ENCODE data around the gene IL5. TPM values are rescaled to one million over a fixed set of nuclear protein-coding genes. Genes with fewer than 3 reads are reported as not detected.

The IL5 gene
- total and polyA plus RNA-seq, 2 of the 4 experiments (the other 2 are of a cell fraction): not detected

GRCh38 chr5:132530946-132531345, 12.4 kb downstream of the IL5 start:
- BruUV-seq (replicated peaks): no TSS peak
- H3K79me1 ChIP-seq (ENCODE audit: low read depth in 1 of 2, low read length in 2 of 2): no peaks in the 10 kb centered on the region
- intact Hi-C loops (cut with micrococcal nuclease): no loop called here

More at GRCh38 chr5:132530946-132531345, 12.4 kb downstream of the IL5 start:
- no peak overlapping the region for H3K9ac ChIP-seq (ENCODE audit: low read depth, low read length)
- peaks cover 33% of the 10 kb centered on the region for H3K27me3 ChIP-seq (ENCODE audit: control insufficient read depth, insufficient read depth, low read length)
- H2AK5ac ChIP-seq (ENCODE audit: low read depth, low read length): no peak overlapping the region
- no peak overlapping the region for H3K4ac ChIP-seq (ENCODE audit: low read depth, low read length)
- no peak overlapping the region for H2BK20ac ChIP-seq (ENCODE audit: low read depth, low read length)
- ChIA-PET POLR2A (ENCODE audit: unreplicated experiment) (no interaction called here), CTCF (interaction anchor here (0.6 kb wide), 1 partner anchor 25 kb away, joined by 3 read pairs; no protein-coding TSS in a partner anchor)
- no peak overlapping the region for H3K23ac ChIP-seq (ENCODE audit: low read depth, low read length)
- no peak for DNase-seq
- dilution Hi-C loops (cut with HindIII; ENCODE audit: low sequenced_read_pairs, unreplicated experiment): no loop called here
- H3K14ac ChIP-seq (replicated peaks; ENCODE audit: low read depth, low read length): no peak overlapping the region
- H2BK120ac ChIP-seq (ENCODE audit: low read depth, low read length): no peak overlapping the region
- no peak overlapping the region for H2BK5ac ChIP-seq (ENCODE audit: low read depth, low read length, poor library complexity, severe bottlenecking)
- H4K91ac ChIP-seq (ENCODE audit: insufficient read depth, low read depth, low read length): no peak overlapping the region
- H3K18ac ChIP-seq (ENCODE audit: low read depth, low read length): no peak overlapping the region
- H3K36me3 ChIP-seq (ENCODE audit: control insufficient read depth, insufficient read depth, low read length): no peaks in the 10 kb centered on the region
- no peak overlapping the region for H3K4me3 ChIP-seq (ENCODE audit: insufficient read depth, low read depth, low read length)
- WGBS, 2 experiments (ENCODE audit: extremely low coverage in 2 of 2, insufficient read length in 1 of 2): no CpG with 5 or more reads among the region's 4 CpGs
- no peak overlapping the region for H2AFZ ChIP-seq (replicated peaks; ENCODE audit: low read length, poor library complexity)
- no peak overlapping the region for H4K5ac ChIP-seq (ENCODE audit: low read depth, low read length)
- H3K9me1 ChIP-seq (ENCODE audit: insufficient read depth, low read length): peaks cover 3% of the 10 kb centered on the region; the same call in 1 of the 2 replicates
- H3K27ac ChIP-seq (ENCODE audit: insufficient read depth, low read length): no peak overlapping the region
- TF ChIP-seq POLR2A (IDR thresholded peaks at IDR 0.05; ENCODE audit: low read depth, low read length) (no peak), USF2 (IDR thresholded peaks at IDR 0.05; ENCODE audit: low read depth, low read length) (no peak), NFE2L2 (IDR thresholded peaks at IDR 0.05; ENCODE audit: low read depth, low read length) (no peak), CHD1 (IDR thresholded peaks at IDR 0.05; ENCODE audit: low read depth, low read length) (no peak), ELK1 (IDR thresholded peaks at IDR 0.05; ENCODE audit: borderline replicate concordance, low read depth, low read length) (no peak), SMC3 (IDR thresholded peaks at IDR 0.05; ENCODE audit: low read depth, low read length) (no peak), MAZ (IDR thresholded peaks at IDR 0.05; ENCODE audit: borderline replicate concordance, low read depth, low read length) (no peak), BHLHE40 (IDR thresholded peaks at IDR 0.05; ENCODE audit: low read depth, low read length) (no peak), RAD21 (IDR thresholded peaks at IDR 0.05; ENCODE audit: low read length) (no peak), MAFK (IDR thresholded peaks at IDR 0.05; ENCODE audit: low read depth, low read length) (no peak), CTCF (conservative IDR thresholded peaks at IDR 0.05; ENCODE audit: low read depth, low read length) (no peak), RFX5 (IDR thresholded peaks at IDR 0.05; ENCODE audit: low read depth, low read length) (no peak), CEBPB (IDR thresholded peaks at IDR 0.05; ENCODE audit: low read depth, low read length) (no peak), FOS (IDR thresholded peaks at IDR 0.05; ENCODE audit: low read depth, low read length) (no peak)
- no peak overlapping the region for H2BK15ac ChIP-seq (ENCODE audit: low read depth, low read length)
- H4K8ac ChIP-seq (ENCODE audit: low read depth in 2 of 2, low read length in 2 of 2): no peak overlapping the region
- in situ Hi-C loops (cut with MboI; ENCODE audit: low sequenced_read_pairs): no loop called here
- H3K4me1 ChIP-seq (ENCODE audit: control insufficient read depth, insufficient read depth, low read length): peaks cover 1% of the 10 kb centered on the region; the same call in 1 of the 2 replicates
- no peak for ATAC-seq (ENCODE audit: low read depth)
- no peaks in the 10 kb centered on the region for H4K20me1 ChIP-seq (ENCODE audit: insufficient read depth, low read length)
- no peak overlapping the region for H3K4me2 ChIP-seq (ENCODE audit: low read depth, low read length)
- H2AK9ac ChIP-seq (replicated peaks; ENCODE audit: low read depth, low read length, poor library complexity): no peak overlapping the region
- no peaks in the 10 kb centered on the region for H3K9me3 ChIP-seq (ENCODE audit: control insufficient read depth, insufficient read depth, low read length)
- H3K56ac ChIP-seq (ENCODE audit: extremely low read depth, insufficient read depth, low read length): no peak overlapping the region

Data from IMR-90 (cell line).